Measurements from ENCODE around the gene RFTN1.

- TF ChIP-seq POLR2A (IDR thresholded peaks at IDR 0.05) (no peak), CTCF (IDR thresholded peaks at IDR 0.05) (no peak)
Measured at GRCh38 chr3:16534640-16535262, 21.3 kb upstream of the RFTN1 start.
